ENCODE results near the gene SENP7.

Gene SENP7

GRCh38 chr3:101533603-101533968 is 20.6 kb upstream of the SENP7 start:
- Histone ChIP-seq H4K20me1 (ENCODE audit: control insufficient read depth, insufficient read depth, low read depth, low read length) (no peaks in the 10 kb centered on the region), H3K36me3 (ENCODE audit: control insufficient read depth, low read length) (no peaks in the 10 kb centered on the region), H3K27me3 (ENCODE audit: control insufficient read depth, low read length) (no peaks in the 10 kb centered on the region), H3K4me1 (ENCODE audit: control insufficient read depth, low read length) (0 out of 2 replicates have a peak, but pooled peaks cover 3% of the 10 kb centered on the region), H3F3A (ENCODE audit: control insufficient read depth, insufficient read depth) (no peaks in the 10 kb centered on the region), H3K9me3 (ENCODE audit: control insufficient read depth, insufficient read depth, low read length) (peaks cover 9% of the 10 kb centered on the region; the same call in 1 of the 2 replicates), H3K79me2 (ENCODE audit: control insufficient read depth, low read length) (no peaks in the 10 kb centered on the region), H3K4me3 (ENCODE audit: low read length) (no peak overlapping the region), H3K27ac (ENCODE audit: low read depth, low read length) (no peak overlapping the region), H3K9me2 (replicated peaks; ENCODE audit: control insufficient read depth, low read length) (no peaks in the 10 kb centered on the region), H3K4me2 (ENCODE audit: low read length) (no peak overlapping the region)
- TF ChIP-seq, protein P1, sequence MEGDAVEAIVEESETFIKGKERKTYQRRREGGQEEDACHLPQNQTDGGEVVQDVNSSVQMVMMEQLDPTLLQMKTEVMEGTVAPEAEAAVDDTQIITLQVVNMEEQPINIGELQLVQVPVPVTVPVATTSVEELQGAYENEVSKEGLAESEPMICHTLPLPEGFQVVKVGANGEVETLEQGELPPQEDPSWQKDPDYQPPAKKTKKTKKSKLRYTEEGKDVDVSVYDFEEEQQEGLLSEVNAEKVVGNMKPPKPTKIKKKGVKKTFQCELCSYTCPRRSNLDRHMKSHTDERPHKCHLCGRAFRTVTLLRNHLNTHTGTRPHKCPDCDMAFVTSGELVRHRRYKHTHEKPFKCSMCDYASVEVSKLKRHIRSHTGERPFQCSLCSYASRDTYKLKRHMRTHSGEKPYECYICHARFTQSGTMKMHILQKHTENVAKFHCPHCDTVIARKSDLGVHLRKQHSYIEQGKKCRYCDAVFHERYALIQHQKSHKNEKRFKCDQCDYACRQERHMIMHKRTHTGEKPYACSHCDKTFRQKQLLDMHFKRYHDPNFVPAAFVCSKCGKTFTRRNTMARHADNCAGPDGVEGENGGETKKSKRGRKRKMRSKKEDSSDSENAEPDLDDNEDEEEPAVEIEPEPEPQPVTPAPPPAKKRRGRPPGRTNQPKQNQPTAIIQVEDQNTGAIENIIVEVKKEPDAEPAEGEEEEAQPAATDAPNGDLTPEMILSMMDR (IDR thresholded peaks at IDR 0.05; ENCODE audit: low read depth, low read length, poor library complexity, severe bottlenecking), result no peak
- no peak for TF ChIP-seq EZH2phosphoT487 (IDR thresholded peaks at IDR 0.05; ENCODE audit: borderline replicate concordance, low read length)

GRCh38 chr3:101532783-101533602 is 20.0 kb upstream of the SENP7 start:
- Histone ChIP-seq H3K27ac (ENCODE audit: low read depth, low read length) (no peak overlapping the region), H3K4me1 (ENCODE audit: control insufficient read depth, low read length) (0 out of 2 replicates have a peak, but pooled peaks cover 3% of the 10 kb centered on the region), H3K4me3 (ENCODE audit: low read length) (no peak overlapping the region), H3K9me3 (ENCODE audit: control insufficient read depth, insufficient read depth, low read length) (peaks cover 9% of the 10 kb centered on the region; the same call in 1 of the 2 replicates), H3K79me2 (ENCODE audit: control insufficient read depth, low read length) (no peaks in the 10 kb centered on the region), H3K36me3 (ENCODE audit: control insufficient read depth, low read length) (no peaks in the 10 kb centered on the region), H3K9me2 (replicated peaks; ENCODE audit: control insufficient read depth, low read length) (no peaks in the 10 kb centered on the region), H3F3A (ENCODE audit: control insufficient read depth, insufficient read depth) (no peaks in the 10 kb centered on the region), H4K20me1 (ENCODE audit: control insufficient read depth, insufficient read depth, low read depth, low read length) (no peaks in the 10 kb centered on the region), H3K27me3 (ENCODE audit: control insufficient read depth, low read length) (no peaks in the 10 kb centered on the region), H3K4me2 (ENCODE audit: low read length) (no peak overlapping the region)
- TF ChIP-seq, protein P1 (IDR thresholded peaks at IDR 0.05; ENCODE audit: low read depth, low read length, poor library complexity, severe bottlenecking), result no peak
- TF ChIP-seq EZH2phosphoT487 (IDR thresholded peaks at IDR 0.05; ENCODE audit: borderline replicate concordance, low read length), result no peak

DNA sequence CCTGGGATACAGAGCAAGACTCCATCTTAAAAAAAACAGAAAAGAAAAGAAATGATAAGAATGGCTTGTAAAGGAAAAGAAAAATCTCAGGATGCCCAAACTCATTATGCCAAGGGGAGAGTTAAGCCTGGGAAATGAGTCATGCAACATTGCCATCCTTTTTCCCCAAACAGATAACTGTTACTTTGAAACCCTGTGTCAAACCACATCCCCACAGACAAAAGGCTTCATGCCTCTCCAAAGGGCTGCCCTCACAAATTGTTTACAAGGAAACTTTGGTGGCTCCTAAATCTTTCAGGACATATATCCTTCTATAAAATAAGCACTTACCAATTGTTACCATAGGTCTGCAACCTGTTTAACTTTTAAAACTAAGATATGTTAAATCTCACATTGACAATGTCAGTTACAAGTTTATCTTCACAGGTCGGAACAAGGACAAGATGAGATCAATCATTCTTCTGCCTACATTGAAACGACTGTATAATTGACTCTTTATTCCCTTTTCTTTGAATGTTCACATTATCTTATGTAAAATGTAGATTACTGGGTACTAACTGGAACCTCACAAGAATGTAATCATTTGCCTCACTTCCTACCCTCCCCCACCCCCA is 18.6 kb upstream of the SENP7 start:
- no peaks in the 10 kb centered on the region for H3K79me2 ChIP-seq (ENCODE audit: control insufficient read depth, low read length)
- H3F3A ChIP-seq (ENCODE audit: control insufficient read depth, insufficient read depth), result no peaks in the 10 kb centered on the region
- no peak overlapping the region for H3K4me3 ChIP-seq (ENCODE audit: low read length)
- no peaks in the 10 kb centered on the region for H3K9me2 ChIP-seq (replicated peaks; ENCODE audit: control insufficient read depth, low read length)
- H4K20me1 ChIP-seq (ENCODE audit: control insufficient read depth, insufficient read depth, low read depth, low read length), result no peaks in the 10 kb centered on the region
- H3K4me2 ChIP-seq (ENCODE audit: low read length), result no peak overlapping the region
- no peak overlapping the region for H3K27ac ChIP-seq (ENCODE audit: low read depth, low read length)
- no peaks in the 10 kb centered on the region for H3K27me3 ChIP-seq (ENCODE audit: control insufficient read depth, low read length)
- H3K9me3 ChIP-seq (ENCODE audit: control insufficient read depth, insufficient read depth, low read length), result peaks cover 9% of the 10 kb centered on the region; the same call in 1 of the 2 replicates
- no peaks in the 10 kb centered on the region for H3K36me3 ChIP-seq (ENCODE audit: control insufficient read depth, low read length)
- TF ChIP-seq, protein P1 (IDR thresholded peaks at IDR 0.05; ENCODE audit: low read depth, low read length, poor library complexity, severe bottlenecking), result no peak
- 0 out of 2 replicates have a peak, but pooled peaks cover 3% of the 10 kb centered on the region for H3K4me1 ChIP-seq (ENCODE audit: control insufficient read depth, low read length)
